HG02884 (cell line): Measurements from ENCODE around the gene PHYHD1.

ENCODE experiments used
- ATAC-seq: cut with Tn5 transposase; IDR thresholded peaks from one replicate; pipeline ENCODE4 v1.9.1; 2021; ENCODE audit warnings: mild to moderate bottlenecking, moderate library complexity; ENCODE audit not compliant: unreplicated experiment

PHYHD1 gene

DNA sequence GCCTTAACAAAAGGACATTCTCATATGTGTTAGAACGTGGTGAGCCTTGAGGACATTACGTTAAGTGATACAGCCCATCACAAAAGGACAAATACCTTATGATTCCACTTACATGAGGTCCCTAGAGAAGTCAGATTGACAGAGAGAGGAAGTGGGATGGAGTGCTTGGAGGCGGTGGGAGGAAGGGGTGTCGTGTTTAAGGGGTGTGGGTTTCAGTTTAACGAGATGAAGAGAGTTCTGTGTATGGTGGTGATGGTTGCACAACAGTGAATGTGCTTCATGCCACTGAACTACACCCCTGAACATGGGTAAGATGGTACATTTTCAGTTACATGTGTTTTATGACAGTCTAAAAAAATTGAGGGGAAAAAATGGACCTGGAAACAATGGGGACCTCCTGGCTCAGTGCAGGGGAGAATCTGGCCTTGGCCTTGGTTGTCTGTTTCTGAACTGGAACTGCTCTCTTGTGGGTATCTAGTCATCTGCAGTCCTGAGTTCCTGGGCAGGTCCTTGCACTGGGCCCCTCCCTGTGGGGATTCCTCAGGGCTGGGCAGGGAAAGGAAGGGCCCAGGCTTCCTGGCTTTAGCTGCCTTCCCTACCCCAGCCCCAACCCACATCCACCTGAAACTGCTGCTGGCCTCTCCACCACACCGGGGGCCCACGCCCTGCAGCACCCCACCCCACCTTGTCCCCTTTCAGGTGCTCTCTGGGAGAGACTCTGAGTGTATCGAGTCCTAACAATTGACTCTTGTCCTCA, 21.0 kb upstream of the PHYHD1 start:
- no peak for ATAC-seq

- ATAC-seq, result no peak
Observed at GRCh38 chr9:128901379-128901778, 19.4 kb upstream of the PHYHD1 start.

DNA sequence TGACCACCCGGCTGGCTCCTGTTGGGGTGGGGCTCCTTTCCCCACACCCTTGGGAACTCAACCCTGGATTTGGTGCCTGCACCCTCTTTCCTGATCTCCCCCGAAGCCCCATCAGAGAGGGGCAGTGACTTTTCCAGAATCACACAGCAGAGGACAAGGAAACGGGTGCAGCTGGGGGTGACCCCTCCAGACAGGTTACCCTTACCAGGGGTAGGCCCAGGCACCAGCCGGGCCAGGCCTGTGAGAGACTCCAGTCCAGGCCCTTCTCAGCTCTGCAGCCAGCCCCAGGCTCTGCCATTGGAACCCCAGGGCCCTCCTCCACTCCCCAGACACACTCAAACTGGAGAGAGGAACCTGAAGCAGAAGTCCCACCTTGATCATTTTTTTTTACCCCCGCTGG, 19.0 kb upstream of the PHYHD1 start:
- no peak for ATAC-seq

DNA sequence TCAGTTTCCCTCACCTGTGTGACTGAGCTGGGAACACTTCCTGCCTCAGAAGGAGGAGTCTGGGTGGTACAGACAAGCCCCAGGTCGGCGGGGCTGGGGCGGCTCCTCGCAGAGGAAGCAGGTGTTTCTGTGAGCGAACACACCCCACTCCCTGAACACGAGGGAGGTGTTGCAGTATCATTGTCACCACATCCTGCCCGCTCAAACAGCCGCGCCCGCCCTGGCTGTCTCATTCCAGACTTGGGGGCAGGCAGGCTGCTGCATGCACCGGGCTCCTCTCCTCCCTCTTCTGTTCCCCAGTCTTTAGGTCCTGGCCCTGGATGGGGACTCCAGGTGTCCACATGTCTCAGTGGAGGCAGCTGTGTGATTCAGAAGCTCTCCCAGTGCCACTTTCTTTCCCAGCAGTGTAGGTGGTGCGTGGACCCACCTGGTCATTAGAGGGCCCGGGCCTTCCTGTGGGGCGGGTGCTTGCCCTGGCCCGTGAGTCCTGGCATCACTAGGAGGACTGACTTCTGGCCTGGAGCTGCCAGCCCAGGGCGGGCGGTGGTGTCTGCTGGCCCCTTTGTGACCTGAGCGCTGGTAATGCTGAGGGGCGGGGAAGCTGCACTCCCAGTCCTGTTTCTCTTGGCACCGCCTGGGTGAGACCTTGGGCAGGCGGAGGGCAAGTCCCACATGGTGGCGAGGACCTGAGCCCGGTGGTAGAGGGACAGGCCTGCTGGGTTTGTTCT, 18.3 kb upstream of the PHYHD1 start:
- ATAC-seq, result peak; percentile 69

GRCh38 chr9:128903079-128903461, 17.7 kb upstream of the PHYHD1 start:
- no peak for ATAC-seq

GRCh38 chr9:128903871-128904620, 16.7 kb upstream of the PHYHD1 start:
- no peak for ATAC-seq

GRCh38 chr9:128905964-128906363, 14.8 kb upstream of the PHYHD1 start:
- no peak for ATAC-seq

- ATAC-seq, result no peak
Observed at GRCh38 chr9:128906741-128907140, 14.0 kb upstream of the PHYHD1 start.

DNA sequence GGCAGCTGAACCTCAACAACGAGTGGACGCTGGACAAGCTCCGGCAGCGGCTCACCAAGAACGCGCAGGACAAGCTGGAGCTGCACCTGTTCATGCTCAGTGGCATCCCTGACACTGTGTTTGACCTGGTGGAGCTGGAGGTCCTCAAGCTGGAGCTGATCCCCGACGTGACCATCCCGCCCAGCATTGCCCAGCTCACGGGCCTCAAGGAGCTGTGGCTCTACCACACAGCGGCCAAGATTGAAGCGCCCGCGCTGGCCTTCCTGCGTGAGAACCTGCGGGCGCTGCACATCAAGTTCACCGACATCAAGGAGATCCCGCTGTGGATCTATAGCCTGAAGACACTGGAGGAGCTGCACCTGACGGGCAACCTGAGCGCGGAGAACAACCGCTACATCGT, 12.4 kb upstream of the PHYHD1 start:
- ATAC-seq, result no peak

- ATAC-seq, result no peak
Observed at GRCh38 chr9:128909859-128910258, 10.9 kb upstream of the PHYHD1 start.

GRCh38 chr9:128910906-128911305, 9.9 kb upstream of the PHYHD1 start:
- ATAC-seq, result no peak

- no peak for ATAC-seq
Observed at GRCh38 chr9:128911529-128912035, 9.2 kb upstream of the PHYHD1 start.

DNA sequence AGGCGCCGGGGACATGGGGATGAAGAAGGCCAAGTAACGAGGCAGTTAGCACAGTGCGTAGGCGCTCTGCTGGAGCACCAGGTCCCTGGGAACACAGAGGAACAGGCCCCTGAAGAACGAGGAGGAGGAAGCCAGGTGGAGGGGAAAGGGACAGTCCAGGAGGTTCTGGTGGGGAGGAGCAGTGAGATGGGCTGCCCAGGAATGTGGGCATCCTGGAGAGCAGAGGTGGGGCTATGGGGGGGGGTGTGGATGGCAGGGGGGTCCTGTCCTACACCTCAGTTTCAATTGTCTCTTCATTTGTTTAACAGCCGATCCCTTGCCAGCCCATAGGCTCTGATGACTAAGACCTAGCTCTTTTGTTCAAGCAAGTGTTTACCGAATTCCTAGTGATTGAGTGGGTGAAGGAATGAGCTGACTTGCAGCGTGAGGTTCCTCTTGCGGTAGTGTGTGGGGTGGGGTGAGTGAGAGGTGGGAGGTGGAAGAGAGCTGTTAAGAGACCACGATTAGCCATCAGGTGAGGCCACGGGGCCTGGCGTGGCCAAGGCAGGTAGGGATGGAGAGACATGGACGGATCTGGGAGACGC, 8.4 kb upstream of the PHYHD1 start:
- no peak for ATAC-seq

- ATAC-seq, result no peak
Observed at GRCh38 chr9:128913048-128913900, 7.5 kb upstream of the PHYHD1 start.

DNA sequence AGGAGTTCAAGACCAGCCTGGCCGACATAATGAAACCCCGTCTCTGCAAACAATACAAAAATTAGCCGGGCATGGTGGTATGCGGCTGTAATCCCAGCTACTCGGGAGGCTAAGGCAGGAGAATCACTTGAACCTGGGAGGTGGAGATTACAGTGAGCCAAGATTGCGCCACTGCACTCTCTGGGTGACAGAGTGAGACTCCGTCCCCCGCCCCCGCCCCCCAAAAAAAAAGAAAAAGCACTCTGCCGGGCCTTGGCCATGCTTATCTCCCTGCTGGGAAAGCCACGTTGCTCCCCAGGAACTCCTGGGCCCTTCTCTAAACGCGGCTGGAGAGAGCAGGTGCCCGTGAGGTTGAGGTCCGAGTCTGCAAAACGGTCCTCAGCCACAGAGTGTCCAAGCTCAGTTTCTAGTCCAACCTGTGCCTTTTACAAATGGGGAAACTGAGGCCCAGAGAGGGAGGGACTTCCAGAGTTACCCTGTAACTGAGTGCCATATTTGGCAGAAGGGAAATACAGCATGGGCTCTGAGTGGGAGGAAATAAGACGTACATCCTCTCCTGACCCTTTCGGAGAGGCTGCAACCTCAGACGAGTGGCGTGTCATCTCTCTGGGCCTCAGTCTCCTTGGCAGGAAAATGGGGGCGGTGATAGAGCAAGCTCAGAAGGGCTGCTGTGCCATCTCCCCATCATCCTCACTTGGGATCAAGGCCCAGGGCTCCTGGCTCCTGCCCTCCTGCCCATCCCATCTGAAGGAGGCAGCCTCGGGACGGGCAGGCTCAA, 6.6 kb upstream of the PHYHD1 start:
- no peak for ATAC-seq

GRCh38 chr9:128916204-128916603, 4.6 kb upstream of the PHYHD1 start:
- no peak for ATAC-seq

- no peak for ATAC-seq
Observed at GRCh38 chr9:128916745-128917144, 4.0 kb upstream of the PHYHD1 start.

GRCh38 chr9:128917151-128917849, 3.5 kb upstream of the PHYHD1 start:
- no peak for ATAC-seq

DNA sequence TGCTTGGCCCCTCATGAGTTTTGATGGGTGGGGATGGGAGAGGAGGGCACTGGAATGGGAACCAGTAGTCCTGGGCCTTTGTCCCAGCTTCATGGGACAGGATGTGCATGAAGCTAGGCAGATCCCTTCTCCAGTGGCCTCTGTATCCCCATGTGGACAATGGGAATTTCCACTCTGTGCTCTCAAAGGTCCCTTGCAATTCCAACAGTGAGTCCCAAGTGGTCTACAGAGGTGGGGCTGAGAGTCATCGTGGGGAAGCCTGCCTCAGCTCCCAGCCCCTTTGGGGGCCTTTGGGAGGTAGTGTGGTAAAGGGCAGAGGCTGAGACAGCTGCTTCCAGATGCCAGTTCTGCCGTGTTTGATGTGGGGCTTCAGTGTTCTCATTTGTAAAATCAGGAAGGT, 1.9 kb upstream of the PHYHD1 start:
- no peak for ATAC-seq
